Left lung (tissue), 10 donors: ENCODE results near the gene SPIRE2. TPM values are rescaled to one million over a fixed set of nuclear protein-coding genes. Genes with fewer than 3 reads are reported as not detected.

Experiments
- ATAC-seq: fragments of 200-7000 bp; cut with Tn5 transposase; one replicate; pipeline ENCODE4 v1.9.1; 2020; ENCODE audit warnings: moderate library complexity
- DNase-seq, 4 donors: peaks; one replicate each; pipeline ENCODE4 v3.0.0-alpha.2; 2013 to 2020
- H3K27ac ChIP-seq, 2 donors: fragments of 200-600 bp; sonication (generic) in 1 of 2; one replicate each; pipeline versions ENCODE4 v1.5.0 to v1.8.0; 2020 to 2021
- H3K27me3 ChIP-seq, 2 donors: fragments of 200-600 bp; sonication (generic) in 1 of 2; one replicate each; pipeline versions ENCODE4 v1.5.0 to v1.8.0; 2020 to 2021
- H3K36me3 ChIP-seq, 2 donors: fragments of 200-600 bp; sonication (generic) in 1 of 2; one replicate each; pipeline versions ENCODE4 v1.5.0 to v1.8.0; 2020 to 2021
- H3K4me1 ChIP-seq, 2 donors: fragments of 200-600 bp; one replicate each; pipeline ENCODE4 v1.8.0; 2021
- H3K4me3 ChIP-seq, 2 donors: fragments of 200-600 bp; sonication (generic) in 1 of 2; one replicate each; pipeline versions ENCODE4 v1.5.0 to v1.8.0; 2020 to 2021; ENCODE audit warnings: mild to moderate bottlenecking in 1 of 2
- H3K9me3 ChIP-seq, 2 donors: fragments of 200-600 bp; sonication (generic) in 1 of 2; one replicate each; pipeline versions ENCODE4 v1.5.0 to v1.8.0; 2020 to 2021
- CTCF ChIP-seq, 2 donors: fragments of 200-600 bp; sonication (generic) in 1 of 2; IDR thresholded peaks; one replicate each; pipeline versions ENCODE4 v1.5.0 to v1.8.0; 2021; ENCODE audit warnings: antibody characterized with exemption in 2 of 2
- intact Hi-C, 2 donors: fragments of 100-400 bp; cut with DNase I; formaldehyde crosslinking; loops; one replicate each; pipeline versions ENCODE4 v1.11.2 to v1.14.2; 2022
- polyA plus RNA-seq, 6 donors: library from polyadenylated mRNA; unstranded; fragments of 120-200 nt; gene quantifications; one replicate each; pipeline ENCODE4 v1.2.1, GENCODE V29; 2013; ENCODE audit not compliant: insufficient read length in 6 of 6
- total RNA-seq, 2 donors: library from RNA; stranded (reverse); fragmentation: NEBNext Ultra II Directional; extraction: Animal tissue kit (Norgen Biotek cat#: 25700); gene quantifications; one replicate each; pipeline ENCODE4 v1.2.1, GENCODE V29; 2021
- donor health status: DM: no; HTN: yes; CAD: no.
- donor health status: DM: no; HTN: no; CAD: no.

Gene SPIRE2
- total and polyA plus RNA-seq, 8 donors, result 9.1 to 23.9 (median 12.2) TPM

GRCh38 chr16:89898201-89898967, 70.1 kb downstream of the SPIRE2 start:
- peaks cover 0 to 88% of the 10 kb centered on the region in 2 donors for H3K36me3 ChIP-seq
- no peaks in the 10 kb centered on the region for H3K4me1 ChIP-seq
- DNase-seq (peak in 1 of 4 donors; percentile 69), ATAC-seq (no peak)
- H3K9me3 ChIP-seq, result no peaks in the 10 kb centered on the region
- H3K27me3 ChIP-seq, result no peaks in the 10 kb centered on the region
- no peak overlapping the region for H3K4me3 ChIP-seq
- H3K27ac ChIP-seq, result no peak overlapping the region
- intact Hi-C loops, result no loop called here
- no peak for TF ChIP-seq CTCF (IDR thresholded peaks at IDR 0.05)

- Histone ChIP-seq H3K9me3 (no peaks in the 10 kb centered on the region), H3K27me3 (no peaks in the 10 kb centered on the region), H3K4me1 (no peaks in the 10 kb centered on the region), H3K27ac (no peak overlapping the region), H3K4me3 (no peak overlapping the region), H3K36me3 (peaks cover 0 to 88% of the 10 kb centered on the region in 2 donors)
- intact Hi-C loops, result no loop called here
- no peak for ATAC-seq
- no peak for DNase-seq
- no peak for TF ChIP-seq CTCF (IDR thresholded peaks at IDR 0.05)
Observed at GRCh38 chr16:89899879-89900481, 71.7 kb downstream of the SPIRE2 start.

GRCh38 chr16:89900885-89901284, 72.6 kb downstream of the SPIRE2 start:
- intact Hi-C loops, result no loop called here
- peaks cover 0 to 88% of the 10 kb centered on the region in 2 donors for H3K36me3 ChIP-seq
- H3K27me3 ChIP-seq, result no peaks in the 10 kb centered on the region
- H3K9me3 ChIP-seq, result no peaks in the 10 kb centered on the region
- no peak overlapping the region for H3K4me3 ChIP-seq
- no peak overlapping the region for H3K27ac ChIP-seq
- DNase-seq, result peak in 1 of 4 donors; percentile 54
- no peak for TF ChIP-seq CTCF (IDR thresholded peaks at IDR 0.05)
- ATAC-seq, result no peak
- no peaks in the 10 kb centered on the region for H3K4me1 ChIP-seq

DNA sequence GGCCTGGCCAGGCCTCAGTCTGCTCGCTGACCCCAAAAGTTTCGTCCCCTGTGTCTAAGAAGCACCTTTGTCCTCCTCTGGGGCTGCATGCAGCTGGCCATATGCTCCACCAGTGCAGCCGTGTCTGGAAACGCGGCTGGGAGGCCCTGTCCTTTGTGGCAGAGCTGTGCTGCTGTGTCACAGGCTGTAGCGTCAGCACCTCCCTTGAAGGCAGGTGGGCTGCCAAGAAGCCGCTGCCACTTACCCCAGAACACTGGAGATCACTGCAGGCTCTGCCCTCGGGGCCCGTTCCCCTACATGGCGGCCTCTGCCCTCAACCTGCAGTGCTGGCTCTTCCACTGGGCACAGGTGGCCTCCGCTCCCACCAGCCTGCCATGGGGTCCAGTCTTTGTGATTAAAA, 74.7 kb downstream of the SPIRE2 start:
- DNase-seq, result no peak
- H3K27ac ChIP-seq, result no peak overlapping the region
- H3K9me3 ChIP-seq, result no peaks in the 10 kb centered on the region
- intact Hi-C loops, result no loop called here
- no peaks in the 10 kb centered on the region for H3K4me1 ChIP-seq
- no peak for TF ChIP-seq CTCF (IDR thresholded peaks at IDR 0.05)
- no peak overlapping the region for H3K4me3 ChIP-seq
- no peaks in the 10 kb centered on the region for H3K27me3 ChIP-seq
- peaks cover 0 to 80% of the 10 kb centered on the region in 2 donors for H3K36me3 ChIP-seq
- no peak for ATAC-seq

DNA sequence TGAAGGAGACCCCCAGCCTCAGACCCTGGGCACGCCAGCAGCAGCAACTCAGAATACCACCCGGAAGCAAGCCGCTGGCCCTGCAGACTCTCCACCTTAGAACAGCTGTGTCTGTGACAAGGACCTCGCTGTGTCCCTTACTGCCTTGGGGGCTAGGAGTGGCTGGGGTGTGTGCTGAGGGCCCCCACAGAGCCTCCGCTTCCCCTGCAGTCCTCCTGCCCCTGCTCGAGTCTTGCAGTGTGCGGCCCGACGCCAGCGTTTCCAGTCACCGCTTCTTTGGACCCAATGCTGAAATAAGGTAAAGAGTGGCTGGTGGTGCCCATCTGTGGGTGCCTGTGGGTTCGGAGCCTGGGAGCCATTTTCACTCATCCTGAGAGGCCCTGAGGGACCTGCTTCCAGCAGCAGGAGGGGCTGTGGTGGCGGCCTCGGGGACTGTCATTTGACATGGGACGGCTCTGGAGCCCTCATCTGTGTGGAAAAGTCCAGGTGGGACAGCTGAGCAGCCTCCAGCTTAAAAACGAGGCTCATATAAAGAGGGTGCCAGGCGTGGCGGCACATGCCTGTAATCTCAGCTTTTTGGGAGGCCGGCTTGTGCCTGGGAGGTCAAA, 75.7 kb downstream of the SPIRE2 start:
- intact Hi-C loops, result no loop called here
- ATAC-seq, result no peak
- no peaks in the 10 kb centered on the region for H3K4me1 ChIP-seq
- no peak for TF ChIP-seq CTCF (IDR thresholded peaks at IDR 0.05)
- no peaks in the 10 kb centered on the region for H3K27me3 ChIP-seq
- H3K27ac ChIP-seq, result no peak overlapping the region
- no peaks in the 10 kb centered on the region for H3K9me3 ChIP-seq
- no peak overlapping the region for H3K4me3 ChIP-seq
- peak in 1 of 4 donors; percentile 54 for DNase-seq
- peaks cover 0 to 74% of the 10 kb centered on the region in 2 donors for H3K36me3 ChIP-seq
